Type B pancreatic cell (in vitro differentiated cells): Measurements from ENCODE around the gene HAPLN1. TPM values are rescaled to one million over a fixed set of nuclear protein-coding genes. Genes with fewer than 3 reads are reported as not detected.

Experiments used
- DNase-seq: peaks from one replicate; pipeline ENCODE4 v3.0.0; 2021; ENCODE audit warnings: mixed read lengths; ENCODE audit not compliant: unreplicated experiment; ENCODE audit errors: extremely low spot score
- H3K27ac Mint-ChIP-seq: 2 replicates; pipeline ENCODE4 v1.8.0; 2021; ENCODE audit warnings: mild to moderate bottlenecking, mixed read lengths
- H3K27me3 Mint-ChIP-seq: 2 replicates; pipeline ENCODE4 v1.8.0; 2021; ENCODE audit warnings: mixed read lengths
- H3K36me3 Mint-ChIP-seq: 2 replicates; pipeline ENCODE4 v1.8.0; 2021; ENCODE audit warnings: mixed read lengths
- H3K4me1 Mint-ChIP-seq: one replicate; pipeline ENCODE4 v1.8.0; 2021; ENCODE audit warnings: mixed read lengths; ENCODE audit not compliant: unreplicated experiment
- H3K4me3 Mint-ChIP-seq: 2 replicates; pipeline ENCODE4 v1.8.0; 2021; ENCODE audit warnings: mild to moderate bottlenecking, mixed read lengths
- H3K9me3 Mint-ChIP-seq: 2 replicates; pipeline ENCODE4 v1.8.0; 2021; ENCODE audit warnings: mixed read lengths
- total RNA-seq: library from RNA; stranded (reverse); gene quantifications from 2 replicates; pipeline ENCODE4 v1.2.1, GENCODE V29; 2021; ENCODE audit warnings: low replicate concordance
- TF ChIP-seq, protein P1 (sequence below): fragments of 200-600 bp; sonication (generic); conservative IDR thresholded peaks from 2 replicates; pipeline ENCODE4 v1.5.0; 2021; ENCODE audit warnings: antibody characterized with exemption, mild to moderate bottlenecking

The HAPLN1 gene
- total RNA-seq, 1 donor from 2014 or later: 5.5 TPM

DNA sequence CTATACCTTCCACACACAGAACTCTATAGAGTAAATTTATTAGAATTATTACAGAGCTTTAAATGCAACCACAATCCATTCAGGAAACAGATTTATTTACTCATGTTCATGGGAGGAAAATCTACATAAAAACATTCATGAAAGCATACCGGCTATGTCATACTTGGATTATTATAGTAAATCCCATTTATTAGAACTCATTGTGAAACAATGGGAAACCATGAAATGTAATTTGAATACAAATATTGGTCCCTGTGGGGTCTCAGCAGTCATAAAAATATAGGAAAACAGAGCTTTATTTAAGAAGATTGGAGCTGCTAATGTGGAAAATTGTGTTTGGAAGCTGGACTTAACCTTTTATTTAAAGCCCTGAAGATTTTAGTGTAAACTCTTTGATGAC is 80.7 kb downstream of the HAPLN1 start:
- TF ChIP-seq, protein P1, sequence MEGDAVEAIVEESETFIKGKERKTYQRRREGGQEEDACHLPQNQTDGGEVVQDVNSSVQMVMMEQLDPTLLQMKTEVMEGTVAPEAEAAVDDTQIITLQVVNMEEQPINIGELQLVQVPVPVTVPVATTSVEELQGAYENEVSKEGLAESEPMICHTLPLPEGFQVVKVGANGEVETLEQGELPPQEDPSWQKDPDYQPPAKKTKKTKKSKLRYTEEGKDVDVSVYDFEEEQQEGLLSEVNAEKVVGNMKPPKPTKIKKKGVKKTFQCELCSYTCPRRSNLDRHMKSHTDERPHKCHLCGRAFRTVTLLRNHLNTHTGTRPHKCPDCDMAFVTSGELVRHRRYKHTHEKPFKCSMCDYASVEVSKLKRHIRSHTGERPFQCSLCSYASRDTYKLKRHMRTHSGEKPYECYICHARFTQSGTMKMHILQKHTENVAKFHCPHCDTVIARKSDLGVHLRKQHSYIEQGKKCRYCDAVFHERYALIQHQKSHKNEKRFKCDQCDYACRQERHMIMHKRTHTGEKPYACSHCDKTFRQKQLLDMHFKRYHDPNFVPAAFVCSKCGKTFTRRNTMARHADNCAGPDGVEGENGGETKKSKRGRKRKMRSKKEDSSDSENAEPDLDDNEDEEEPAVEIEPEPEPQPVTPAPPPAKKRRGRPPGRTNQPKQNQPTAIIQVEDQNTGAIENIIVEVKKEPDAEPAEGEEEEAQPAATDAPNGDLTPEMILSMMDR: no peak
- H3K27ac Mint-ChIP-seq: no peak overlapping the region
- H3K4me3 Mint-ChIP-seq: no peak overlapping the region
- no peaks in the 10 kb centered on the region for H3K36me3 Mint-ChIP-seq
- no peaks in the 10 kb centered on the region for H3K27me3 Mint-ChIP-seq
- H3K9me3 Mint-ChIP-seq: no peaks in the 10 kb centered on the region
- H3K4me1 Mint-ChIP-seq: no peaks in the 10 kb centered on the region
- DNase-seq: no peak

DNA sequence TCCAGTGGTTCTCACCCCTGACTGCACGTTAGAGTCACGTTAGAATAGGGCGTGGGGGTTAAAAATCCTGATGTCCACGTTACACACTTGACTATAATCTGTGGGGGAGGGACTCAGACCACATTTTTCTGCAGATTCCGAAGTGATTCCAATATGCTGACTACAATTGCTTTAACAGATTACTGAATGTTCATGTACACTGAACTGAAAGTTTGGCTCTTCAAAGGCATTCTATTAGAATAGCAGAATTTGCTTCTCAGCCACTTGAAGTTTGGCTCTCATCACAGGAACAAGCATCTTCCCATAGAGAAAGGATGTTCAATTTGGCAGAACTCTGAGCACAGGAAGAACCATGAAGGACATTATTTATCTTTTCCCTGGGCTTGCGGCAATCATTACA is 84.5 kb downstream of the HAPLN1 start:
- Mint-ChIP-seq H3K4me1 (peaks cover 6% of the 10 kb centered on the region), H3K36me3 (no peaks in the 10 kb centered on the region), H3K9me3 (no peaks in the 10 kb centered on the region), H3K27ac (no peak overlapping the region), H3K4me3 (no peak overlapping the region), H3K27me3 (no peaks in the 10 kb centered on the region)
- TF ChIP-seq, protein P1: no peak
- DNase-seq: no peak

DNA sequence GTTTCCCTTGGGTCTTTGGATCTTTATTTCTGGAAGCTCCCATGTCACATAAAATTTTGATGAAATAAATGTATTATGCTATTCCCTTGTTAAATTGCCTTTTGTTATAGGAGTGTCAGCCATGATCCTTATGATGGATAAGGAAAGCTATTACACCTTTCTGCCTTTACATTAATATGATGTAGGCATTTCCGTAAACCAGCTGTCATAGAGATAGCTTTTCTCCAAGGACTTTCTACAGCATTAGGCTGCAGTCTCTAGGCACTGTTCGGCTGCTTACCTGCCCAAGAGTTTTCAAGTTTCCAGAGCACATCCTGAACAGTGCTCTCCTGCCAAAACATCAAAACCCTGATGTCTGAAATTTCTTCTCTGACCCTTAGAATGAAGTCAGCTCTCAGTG is 87.4 kb downstream of the HAPLN1 start:
- TF ChIP-seq, protein P1: no peak
- DNase-seq: no peak
- Mint-ChIP-seq H3K27ac (no peak overlapping the region), H3K4me3 (no peak overlapping the region), H3K36me3 (no peaks in the 10 kb centered on the region), H3K27me3 (no peaks in the 10 kb centered on the region), H3K9me3 (no peaks in the 10 kb centered on the region), H3K4me1 (peaks cover 6% of the 10 kb centered on the region)

DNA sequence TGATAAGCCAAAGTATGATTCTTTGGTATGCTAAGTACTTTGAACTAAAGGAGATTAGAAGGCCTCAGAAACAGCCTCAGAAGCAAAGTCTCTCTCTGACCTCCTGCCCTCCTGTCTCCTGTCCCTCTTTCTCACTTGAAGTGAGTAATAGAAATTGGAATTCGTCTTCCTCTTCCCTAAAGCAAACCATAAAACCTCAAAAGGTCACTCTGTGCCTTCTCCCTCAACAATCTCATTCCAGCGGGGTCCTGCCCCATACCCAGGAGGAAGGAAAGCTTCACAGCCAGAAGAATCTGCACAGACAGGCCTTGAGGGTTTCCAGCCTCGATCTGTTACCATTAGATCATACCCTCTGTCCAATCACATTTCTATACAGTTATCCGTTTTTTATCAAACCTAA is 87.8 kb downstream of the HAPLN1 start:
- no peaks in the 10 kb centered on the region for H3K36me3 Mint-ChIP-seq
- H3K9me3 Mint-ChIP-seq: no peaks in the 10 kb centered on the region
- DNase-seq: no peak
- no peak overlapping the region for H3K27ac Mint-ChIP-seq
- peaks cover 6% of the 10 kb centered on the region for H3K4me1 Mint-ChIP-seq
- no peak overlapping the region for H3K4me3 Mint-ChIP-seq
- TF ChIP-seq, protein P1: no peak
- no peaks in the 10 kb centered on the region for H3K27me3 Mint-ChIP-seq

DNA sequence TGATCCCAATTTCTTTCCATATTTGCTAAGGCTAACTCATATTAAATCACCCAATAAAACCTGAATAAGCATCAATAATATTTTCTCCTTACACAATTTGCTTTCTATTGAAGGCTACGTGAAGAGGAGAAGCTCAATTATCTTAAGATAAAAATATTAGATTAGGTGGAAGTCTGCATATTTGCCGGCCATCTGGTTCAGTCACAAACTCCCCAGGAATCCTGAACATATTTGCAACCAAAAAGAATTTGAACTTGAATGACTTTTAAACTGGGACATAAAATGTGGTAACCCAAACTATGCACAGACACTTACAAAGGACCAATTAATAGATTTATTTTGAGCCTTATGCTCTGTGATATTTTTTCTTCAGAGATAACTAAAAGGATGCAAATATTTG is 92.3 kb downstream of the HAPLN1 start:
- DNase-seq: no peak
- Mint-ChIP-seq H3K9me3 (no peaks in the 10 kb centered on the region), H3K36me3 (no peaks in the 10 kb centered on the region), H3K27ac (no peak overlapping the region), H3K27me3 (no peaks in the 10 kb centered on the region), H3K4me3 (no peak overlapping the region), H3K4me1 (peaks cover 6% of the 10 kb centered on the region)
- TF ChIP-seq, protein P1: no peak

DNA sequence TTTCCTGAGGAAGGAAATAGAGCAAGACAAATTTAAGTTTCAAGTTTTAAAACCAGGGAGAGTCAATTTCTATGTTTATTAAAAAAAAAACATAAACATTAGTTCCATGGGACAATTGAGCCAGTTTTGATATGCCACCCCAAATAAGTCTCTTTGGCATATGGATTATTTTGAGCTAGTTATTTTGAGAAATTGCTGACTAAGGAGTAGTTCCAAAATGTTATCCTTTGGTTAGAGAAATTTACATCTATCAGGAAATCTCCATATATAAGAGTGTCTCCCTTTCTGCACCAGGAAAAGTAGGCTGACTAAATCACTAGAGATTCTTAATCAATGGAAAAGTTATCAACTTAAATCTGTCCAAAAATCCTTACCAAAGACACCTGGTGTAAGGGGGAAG is 105.8 kb downstream of the HAPLN1 start:
- Mint-ChIP-seq H3K9me3 (peaks cover 8% of the 10 kb centered on the region), H3K27ac (no peak overlapping the region), H3K4me1 (no peaks in the 10 kb centered on the region), H3K36me3 (no peaks in the 10 kb centered on the region), H3K4me3 (no peak overlapping the region), H3K27me3 (no peaks in the 10 kb centered on the region)
- DNase-seq: no peak
- TF ChIP-seq, protein P1: no peak
